GM21786 (cell line): ENCODE results near the gene MAP3K9.

Source experiments
- ATAC-seq: cut with Tn5 transposase; IDR thresholded peaks from one replicate; pipeline ENCODE4 v1.9.1; 2021; ENCODE audit not compliant: unreplicated experiment

Gene MAP3K9

DNA sequence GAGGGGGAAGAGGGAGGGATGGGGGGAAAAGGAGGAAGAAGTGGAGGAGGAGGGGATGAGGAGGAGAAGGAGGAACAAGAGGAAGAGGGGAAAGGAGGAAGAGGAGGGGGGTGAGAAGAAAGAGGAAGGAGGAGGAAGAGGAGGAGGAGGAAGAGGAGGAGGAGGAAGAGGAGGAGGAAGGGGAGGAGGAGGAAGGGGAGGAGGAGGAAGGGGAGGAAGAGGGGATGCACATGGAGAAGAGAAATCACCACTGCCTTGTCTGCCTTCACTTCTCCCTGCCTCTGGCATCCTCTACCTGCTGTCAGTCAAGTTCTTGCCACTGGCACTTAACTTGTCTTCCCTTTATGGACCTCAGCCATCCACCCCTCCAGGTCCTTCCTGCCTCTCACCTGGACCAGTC is 107.7 kb downstream of the MAP3K9 start:
- no peak for ATAC-seq

DNA sequence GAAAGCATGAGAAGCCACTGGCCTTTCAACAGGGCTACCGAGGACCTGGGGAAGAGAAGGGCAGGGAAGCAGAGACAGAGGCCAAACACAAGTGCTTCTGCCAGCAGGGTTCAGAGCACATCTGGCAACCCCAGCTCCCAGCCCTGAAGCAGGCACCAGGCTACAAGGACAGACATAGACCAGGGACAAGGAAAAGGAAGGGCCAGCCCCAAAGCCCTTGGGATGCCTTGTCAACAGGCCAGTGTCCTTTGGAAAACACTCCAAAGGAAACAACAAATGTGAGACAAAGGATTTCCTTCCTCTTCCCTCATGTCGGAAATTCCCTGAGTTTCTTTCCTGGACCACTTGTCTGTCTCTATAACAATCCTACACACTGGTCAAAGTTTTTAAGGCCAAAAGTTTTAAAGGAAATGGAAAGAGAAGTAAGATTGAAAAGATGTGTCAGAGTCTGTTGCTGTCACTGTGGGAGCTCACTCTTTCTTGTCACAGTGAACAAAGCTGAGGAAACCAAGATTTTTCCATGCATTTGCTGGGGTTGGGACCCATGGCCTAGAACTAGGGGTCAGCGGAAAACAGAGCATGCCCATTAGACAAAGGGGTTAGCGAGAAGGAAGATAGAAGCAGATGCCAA is 108.2 kb downstream of the MAP3K9 start:
- no peak for ATAC-seq

- ATAC-seq: no peak
Observed at GRCh38 chr14:70699646-70700045, 109.7 kb downstream of the MAP3K9 start.

DNA sequence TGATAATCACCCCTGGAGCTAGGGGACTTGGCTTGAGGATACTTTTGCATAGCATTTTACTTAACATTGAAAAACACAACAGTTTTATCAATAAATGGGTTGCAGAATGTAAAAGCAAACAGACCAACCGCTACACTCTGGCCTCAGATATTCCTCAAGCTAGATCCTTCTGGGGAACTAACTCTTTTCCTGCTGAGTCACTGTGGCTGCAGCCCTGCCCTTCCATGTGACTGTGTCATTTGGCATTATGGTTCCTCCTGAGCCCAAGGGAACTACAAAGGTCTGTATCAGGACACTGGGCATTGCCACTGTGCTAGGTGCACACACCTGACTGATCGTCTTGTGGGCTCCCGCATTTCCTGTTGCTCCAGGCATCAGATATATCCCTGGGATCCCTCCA is 111.0 kb downstream of the MAP3K9 start:
- no peak for ATAC-seq

GRCh38 chr14:70697701-70698100 is 111.6 kb downstream of the MAP3K9 start:
- ATAC-seq: no peak

GRCh38 chr14:70696026-70696425 is 113.3 kb downstream of the MAP3K9 start:
- ATAC-seq: no peak

GRCh38 chr14:70692210-70692609 is 117.1 kb downstream of the MAP3K9 start:
- ATAC-seq: no peak

DNA sequence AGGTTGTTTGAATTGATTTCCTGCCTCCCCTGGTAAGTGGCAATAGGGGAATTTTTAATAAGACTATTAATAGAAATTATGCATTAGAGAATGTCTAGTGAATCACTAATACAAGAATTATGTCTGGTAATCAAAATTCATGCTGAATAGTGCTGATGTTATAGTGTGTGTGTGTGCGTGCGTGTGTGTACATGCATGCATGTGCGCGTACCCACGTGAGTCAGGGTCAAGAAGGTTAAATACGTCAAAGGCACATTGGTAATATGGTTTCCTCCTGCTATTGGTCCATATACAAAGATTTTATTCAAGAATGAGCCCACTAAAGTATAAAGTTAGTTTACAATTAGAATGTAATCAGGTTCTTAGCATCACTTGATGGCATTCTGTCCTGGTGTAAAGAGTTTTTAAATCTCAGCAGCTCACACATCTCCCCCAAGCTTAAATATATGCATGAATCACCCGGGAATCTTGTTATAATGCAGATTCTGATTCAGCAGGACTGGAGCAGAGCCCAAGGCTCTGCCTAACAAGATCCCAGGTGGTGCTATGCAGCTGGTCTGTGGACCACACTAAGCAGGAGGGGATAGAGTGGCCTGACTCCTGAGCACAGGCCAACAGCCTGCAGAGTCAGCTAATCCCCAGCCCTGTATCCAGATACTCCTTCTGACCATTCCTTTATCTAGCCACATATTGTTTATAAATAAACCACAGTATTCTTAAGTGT is 123.7 kb downstream of the MAP3K9 start:
- ATAC-seq: no peak

GRCh38 chr14:70683983-70684382 is 125.3 kb downstream of the MAP3K9 start:
- ATAC-seq: no peak

- ATAC-seq: no peak
Observed at GRCh38 chr14:70680748-70681147, 128.6 kb downstream of the MAP3K9 start.

- no peak for ATAC-seq
Observed at GRCh38 chr14:70677341-70677740, 132.0 kb downstream of the MAP3K9 start.
